ENCODE measurements around the gene MGAT5B.

GRCh38 chr17:76883744-76884525 lies 15.7 kb downstream of the MGAT5B start:
- TF ChIP-seq, protein P1, sequence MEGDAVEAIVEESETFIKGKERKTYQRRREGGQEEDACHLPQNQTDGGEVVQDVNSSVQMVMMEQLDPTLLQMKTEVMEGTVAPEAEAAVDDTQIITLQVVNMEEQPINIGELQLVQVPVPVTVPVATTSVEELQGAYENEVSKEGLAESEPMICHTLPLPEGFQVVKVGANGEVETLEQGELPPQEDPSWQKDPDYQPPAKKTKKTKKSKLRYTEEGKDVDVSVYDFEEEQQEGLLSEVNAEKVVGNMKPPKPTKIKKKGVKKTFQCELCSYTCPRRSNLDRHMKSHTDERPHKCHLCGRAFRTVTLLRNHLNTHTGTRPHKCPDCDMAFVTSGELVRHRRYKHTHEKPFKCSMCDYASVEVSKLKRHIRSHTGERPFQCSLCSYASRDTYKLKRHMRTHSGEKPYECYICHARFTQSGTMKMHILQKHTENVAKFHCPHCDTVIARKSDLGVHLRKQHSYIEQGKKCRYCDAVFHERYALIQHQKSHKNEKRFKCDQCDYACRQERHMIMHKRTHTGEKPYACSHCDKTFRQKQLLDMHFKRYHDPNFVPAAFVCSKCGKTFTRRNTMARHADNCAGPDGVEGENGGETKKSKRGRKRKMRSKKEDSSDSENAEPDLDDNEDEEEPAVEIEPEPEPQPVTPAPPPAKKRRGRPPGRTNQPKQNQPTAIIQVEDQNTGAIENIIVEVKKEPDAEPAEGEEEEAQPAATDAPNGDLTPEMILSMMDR (conservative IDR thresholded peaks at IDR 0.05 in 1 of 2, IDR thresholded peaks at IDR 0.05 in 1 of 2; ENCODE audit: extremely low read depth in 1 of 2, insufficient read depth in 1 of 2, low read depth in 1 of 2, low read length in 2 of 2), result no peak
- no peak for TF ChIP-seq EZH2 (IDR thresholded peaks at IDR 0.05; ENCODE audit: borderline replicate concordance, low read length)
